GM12878 (cell line): ENCODE results near the gene RASSF8. TPM values are rescaled to one million over a fixed set of nuclear protein-coding genes. Genes with fewer than 3 reads are reported as not detected.

Experiments
- ATF7 ChIP-seq: fragments of 450-650 bp; IDR thresholded peaks from 2 replicates; pipeline ENCODE4 v1.6.1; 2016; ENCODE audit warnings: low read depth, mild to moderate bottlenecking
- BHLHE40 ChIP-seq, 2 experiments: fragments of 450-650 bp in 1 of 2; IDR thresholded peaks; 2 replicates each; pipeline ENCODE4 v1.6.1; 2011 to 2017; ENCODE audit warnings: low read depth in 2 of 2, borderline replicate concordance in 1 of 2, improper control_type of control experiment in 1 of 2, low read length in 1 of 2, mild to moderate bottlenecking in 1 of 2
- FOS ChIP-seq: IDR thresholded peaks from 3 replicates; pipeline ENCODE4 v1.6.1; 2011; ENCODE audit warnings: borderline replicate concordance; ENCODE audit not compliant: insufficient read length; ENCODE audit errors: extremely low read depth
- GABPA ChIP-seq: IDR thresholded peaks from 2 replicates; pipeline ENCODE4 v1.6.1; 2014; ENCODE audit warnings: antibody characterized with exemption, low read depth, mild to moderate bottlenecking, inconsistent platforms
- HDGF ChIP-seq: fragments of 450-650 bp; IDR thresholded peaks from 2 replicates; pipeline ENCODE4 v1.6.1; 2016; ENCODE audit warnings: antibody characterized with exemption
- IRF4 ChIP-seq: IDR thresholded peaks from 2 replicates; pipeline ENCODE4 v1.6.1; 2011; ENCODE audit warnings: low read depth, low read length
- KDM1A ChIP-seq: fragments of 200-600 bp; sonication (generic); IDR thresholded peaks from 2 replicates; pipeline ENCODE4 v1.6.1; 2016; ENCODE audit warnings: borderline replicate concordance
- NFXL1 ChIP-seq: fragments of 450-650 bp; IDR thresholded peaks from 2 replicates; pipeline ENCODE4 v1.6.1; 2017; ENCODE audit warnings: antibody characterized with exemption, mild to moderate bottlenecking, borderline replicate concordance
- RAD21 ChIP-seq: IDR thresholded peaks from 2 replicates; pipeline ENCODE4 v1.6.1; 2011; ENCODE audit warnings: mild to moderate bottlenecking, low read depth, low read length, moderate library complexity; ENCODE audit not compliant: insufficient read depth
- RBBP5 ChIP-seq: fragments of 200-600 bp; sonication (generic); conservative IDR thresholded peaks from 2 replicates; pipeline ENCODE4 v1.6.1; 2016
- RUNX3 ChIP-seq: IDR thresholded peaks from 2 replicates; pipeline ENCODE4 v1.6.1; 2012; ENCODE audit warnings: low read length, inconsistent platforms
- SIN3A ChIP-seq: IDR thresholded peaks from 2 replicates; pipeline ENCODE4 v1.6.1; 2012; ENCODE audit warnings: low read depth, low read length, improper control_type of control experiment
- SMAD5 ChIP-seq: IDR thresholded peaks from 2 replicates; pipeline ENCODE4 v1.6.1; 2016; ENCODE audit warnings: antibody characterized with exemption, low read depth
- SMARCA5 ChIP-seq: fragments of 450-650 bp; IDR thresholded peaks from 2 replicates; pipeline ENCODE4 v1.6.1; 2017; ENCODE audit warnings: mild to moderate bottlenecking
- STAT3 ChIP-seq: IDR thresholded peaks from 2 replicates; pipeline ENCODE4 v1.6.1; 2011; ENCODE audit warnings: low read depth, low read length, improper control_type of control experiment
- TARDBP ChIP-seq: IDR thresholded peaks from 2 replicates; pipeline ENCODE4 v1.6.1; 2016; ENCODE audit warnings: borderline replicate concordance
- WRNIP1 ChIP-seq: IDR thresholded peaks from 2 replicates; pipeline ENCODE4 v1.6.1; 2011; ENCODE audit warnings: low read depth, low read length, improper control_type of control experiment, borderline replicate concordance
- ZBED1 ChIP-seq: IDR thresholded peaks from 2 replicates; pipeline ENCODE4 v1.6.1; 2016; ENCODE audit warnings: borderline replicate concordance
- ZNF622 ChIP-seq: fragments of 450-650 bp; IDR thresholded peaks from 2 replicates; pipeline ENCODE4 v1.6.1; 2017; ENCODE audit warnings: mild to moderate bottlenecking, inconsistent platforms
- ZSCAN29 ChIP-seq: fragments of 450-650 bp; IDR thresholded peaks from 2 replicates; pipeline ENCODE4 v1.6.1; 2017; ENCODE audit warnings: mild to moderate bottlenecking, moderate library complexity
- polyA plus RNA-seq, 11 experiments: library from polyadenylated mRNA; depleted of rRNA in 4 of 11; unstranded in 6 of 11; stranded (reverse) in 5 of 11; fragments of >200 nt; fragmentation: Nextera tagmentation in 4 of 11; fragmentation: Illumina TruSeq in 1 of 11; extraction: Ambion mirVana in 4 of 11; extraction: Trizol in 1 of 11; gene quantifications; 1 replicate in 1 of 11; 2 replicates in 10 of 11; pipeline versions ENCODE4 v1.2.1 to v1.2.3, GENCODE V29; 2011 to 2016; ENCODE audit warnings: inconsistent platforms in 2 of 11, missing spikeins in 2 of 11, low read depth in 1 of 11
- total RNA-seq, 4 experiments: library from RNA; depleted of rRNA in 3 of 4; stranded (reverse); fragments of >200 nt in 3 of 4; fragmentation: Illumina TruSeq in 1 of 4; extraction: Trizol in 1 of 4; gene quantifications; 2 replicates each; pipeline versions ENCODE4 v1.2.1 to v1.2.3, GENCODE V29; 2013 to 2021
- TF ChIP-seq, protein P1 (sequence below): IDR thresholded peaks from 2 replicates; pipeline ENCODE4 v1.6.1; 2012; ENCODE audit warnings: low read depth, low read length, improper control_type of control experiment
- TF ChIP-seq, protein P2 (sequence below): IDR thresholded peaks from 2 replicates; pipeline ENCODE4 v1.6.1; 2011; ENCODE audit warnings: borderline replicate concordance, low read depth, mild to moderate bottlenecking, moderate library complexity, low read length; ENCODE audit not compliant: insufficient read depth, poor library complexity, severe bottlenecking
- TF ChIP-seq, protein P3 (sequence below): IDR thresholded peaks from 2 replicates; pipeline ENCODE4 v1.6.1; 2011; ENCODE audit warnings: borderline replicate concordance, low read depth, mild to moderate bottlenecking, moderate library complexity, mixed read lengths, low read length; ENCODE audit not compliant: insufficient read depth; ENCODE audit errors: extremely low read length
- TF ChIP-seq, protein P4 (sequence below): IDR thresholded peaks from 2 replicates; pipeline ENCODE4 v1.6.1; 2012; ENCODE audit warnings: low read depth, low read length, improper control_type of control experiment
- TF ChIP-seq, protein P5 (sequence below): fragments of 150-350 bp; IDR thresholded peaks from 2 replicates; pipeline ENCODE4 v1.6.1; 2016; ENCODE audit warnings: low read depth, low read length

Gene RASSF8
- total and polyA plus RNA-seq, 10 of the 15 experiments (the other 5 are each of a cell fraction or from before 2014, with no cell fraction given), result 0.06 to 0.18 (median 0.08) TPM; not detected in 6

DNA sequence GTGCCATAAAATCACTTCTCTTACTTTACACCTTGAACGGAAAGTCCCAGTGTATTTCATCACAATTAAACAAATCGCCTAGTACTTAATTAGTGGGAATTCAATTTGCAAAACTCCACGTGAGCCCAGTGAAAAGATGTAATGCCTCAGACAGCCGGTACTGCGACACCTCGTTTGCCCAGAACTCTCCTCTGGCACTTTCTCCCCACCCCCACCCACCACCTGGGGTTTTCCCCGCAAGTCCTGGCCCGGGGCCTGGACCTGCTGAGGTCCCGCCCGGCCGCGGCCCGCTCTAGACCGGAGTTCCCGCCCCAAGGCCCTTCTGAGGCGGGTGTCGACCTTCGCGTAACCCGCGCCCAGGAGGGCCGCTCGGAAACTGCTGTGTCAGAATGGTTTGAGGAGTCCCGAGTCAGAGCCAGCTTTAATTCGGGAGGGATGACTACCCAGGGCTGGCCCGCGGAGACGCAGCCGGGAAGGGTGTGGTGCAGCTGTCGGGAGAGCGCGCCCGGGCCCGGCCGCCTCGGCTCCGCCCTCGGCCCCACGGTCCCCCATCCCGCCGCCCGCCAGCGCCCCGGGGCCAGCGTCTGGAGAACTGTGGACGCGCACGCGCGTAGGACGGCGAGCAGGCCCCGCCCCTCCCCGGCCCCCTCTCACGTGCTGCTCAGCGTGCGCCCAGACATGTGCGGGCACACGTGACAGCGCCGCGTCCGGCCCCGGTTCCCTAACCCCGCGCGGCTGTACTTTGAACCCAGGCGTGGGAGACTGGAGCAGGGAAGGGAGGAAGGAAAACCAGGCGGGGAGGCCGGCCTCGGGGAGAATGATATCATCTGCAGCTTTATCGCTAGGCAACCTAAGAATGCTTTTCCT, 155.6 kb downstream of the RASSF8 start (continued):
- TF ChIP-seq, protein P1, sequence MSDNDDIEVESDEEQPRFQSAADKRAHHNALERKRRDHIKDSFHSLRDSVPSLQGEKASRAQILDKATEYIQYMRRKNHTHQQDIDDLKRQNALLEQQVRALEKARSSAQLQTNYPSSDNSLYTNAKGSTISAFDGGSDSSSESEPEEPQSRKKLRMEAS, result peak; percentile 79; the same call in 1 of the 2 replicates
- no peak for TF ChIP-seq RAD21
- TF ChIP-seq FOS, result no peak
- TF ChIP-seq SIN3A, result no peak
- peak; percentile 54 for TF ChIP-seq ATF7
- TF ChIP-seq STAT3, result no peak
- no peak for TF ChIP-seq ZSCAN29
- TF ChIP-seq, protein P2, sequence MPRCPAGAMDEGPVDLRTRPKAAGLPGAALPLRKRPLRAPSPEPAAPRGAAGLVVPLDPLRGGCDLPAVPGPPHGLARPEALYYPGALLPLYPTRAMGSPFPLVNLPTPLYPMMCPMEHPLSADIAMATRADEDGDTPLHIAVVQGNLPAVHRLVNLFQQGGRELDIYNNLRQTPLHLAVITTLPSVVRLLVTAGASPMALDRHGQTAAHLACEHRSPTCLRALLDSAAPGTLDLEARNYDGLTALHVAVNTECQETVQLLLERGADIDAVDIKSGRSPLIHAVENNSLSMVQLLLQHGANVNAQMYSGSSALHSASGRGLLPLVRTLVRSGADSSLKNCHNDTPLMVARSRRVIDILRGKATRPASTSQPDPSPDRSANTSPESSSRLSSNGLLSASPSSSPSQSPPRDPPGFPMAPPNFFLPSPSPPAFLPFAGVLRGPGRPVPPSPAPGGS, result no peak
- peak; percentile 34; the same call in 1 of the 2 replicates for TF ChIP-seq RUNX3
- no peak for TF ChIP-seq KDM1A
- no peak for TF ChIP-seq TARDBP
- no peak for TF ChIP-seq IRF4
- TF ChIP-seq NFXL1, result no peak
- no peak for TF ChIP-seq ZNF622
- TF ChIP-seq ZBED1, result no peak
- TF ChIP-seq, protein P3, sequence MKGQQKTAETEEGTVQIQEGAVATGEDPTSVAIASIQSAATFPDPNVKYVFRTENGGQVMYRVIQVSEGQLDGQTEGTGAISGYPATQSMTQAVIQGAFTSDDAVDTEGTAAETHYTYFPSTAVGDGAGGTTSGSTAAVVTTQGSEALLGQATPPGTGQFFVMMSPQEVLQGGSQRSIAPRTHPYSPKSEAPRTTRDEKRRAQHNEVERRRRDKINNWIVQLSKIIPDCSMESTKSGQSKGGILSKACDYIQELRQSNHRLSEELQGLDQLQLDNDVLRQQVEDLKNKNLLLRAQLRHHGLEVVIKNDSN, result peak; percentile 89
- TF ChIP-seq, protein P4, sequence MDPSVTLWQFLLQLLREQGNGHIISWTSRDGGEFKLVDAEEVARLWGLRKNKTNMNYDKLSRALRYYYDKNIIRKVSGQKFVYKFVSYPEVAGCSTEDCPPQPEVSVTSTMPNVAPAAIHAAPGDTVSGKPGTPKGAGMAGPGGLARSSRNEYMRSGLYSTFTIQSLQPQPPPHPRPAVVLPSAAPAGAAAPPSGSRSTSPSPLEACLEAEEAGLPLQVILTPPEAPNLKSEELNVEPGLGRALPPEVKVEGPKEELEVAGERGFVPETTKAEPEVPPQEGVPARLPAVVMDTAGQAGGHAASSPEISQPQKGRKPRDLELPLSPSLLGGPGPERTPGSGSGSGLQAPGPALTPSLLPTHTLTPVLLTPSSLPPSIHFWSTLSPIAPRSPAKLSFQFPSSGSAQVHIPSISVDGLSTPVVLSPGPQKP, result no peak
- TF ChIP-seq GABPA, result no peak
- no peak for TF ChIP-seq RBBP5
- peak; percentile 99 to 100 for TF ChIP-seq BHLHE40 (IDR thresholded peaks at IDR 0.05; ENCODE audit: borderline replicate concordance in 1 of 2, low read depth in 2 of 2, low read length in 1 of 2)
- TF ChIP-seq, protein P5, sequence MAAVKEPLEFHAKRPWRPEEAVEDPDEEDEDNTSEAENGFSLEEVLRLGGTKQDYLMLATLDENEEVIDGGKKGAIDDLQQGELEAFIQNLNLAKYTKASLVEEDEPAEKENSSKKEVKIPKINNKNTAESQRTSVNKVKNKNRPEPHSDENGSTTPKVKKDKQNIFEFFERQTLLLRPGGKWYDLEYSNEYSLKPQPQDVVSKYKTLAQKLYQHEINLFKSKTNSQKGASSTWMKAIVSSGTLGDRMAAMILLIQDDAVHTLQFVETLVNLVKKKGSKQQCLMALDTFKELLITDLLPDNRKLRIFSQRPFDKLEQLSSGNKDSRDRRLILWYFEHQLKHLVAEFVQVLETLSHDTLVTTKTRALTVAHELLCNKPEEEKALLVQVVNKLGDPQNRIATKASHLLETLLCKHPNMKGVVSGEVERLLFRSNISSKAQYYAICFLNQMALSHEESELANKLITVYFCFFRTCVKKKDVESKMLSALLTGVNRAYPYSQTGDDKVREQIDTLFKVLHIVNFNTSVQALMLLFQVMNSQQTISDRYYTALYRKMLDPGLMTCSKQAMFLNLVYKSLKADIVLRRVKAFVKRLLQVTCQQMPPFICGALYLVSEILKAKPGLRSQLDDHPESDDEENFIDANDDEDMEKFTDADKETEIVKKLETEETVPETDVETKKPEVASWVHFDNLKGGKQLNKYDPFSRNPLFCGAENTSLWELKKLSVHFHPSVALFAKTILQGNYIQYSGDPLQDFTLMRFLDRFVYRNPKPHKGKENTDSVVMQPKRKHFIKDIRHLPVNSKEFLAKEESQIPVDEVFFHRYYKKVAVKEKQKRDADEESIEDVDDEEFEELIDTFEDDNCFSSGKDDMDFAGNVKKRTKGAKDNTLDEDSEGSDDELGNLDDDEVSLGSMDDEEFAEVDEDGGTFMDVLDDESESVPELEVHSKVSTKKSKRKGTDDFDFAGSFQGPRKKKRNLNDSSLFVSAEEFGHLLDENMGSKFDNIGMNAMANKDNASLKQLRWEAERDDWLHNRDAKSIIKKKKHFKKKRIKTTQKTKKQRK, result no peak
- no peak for TF ChIP-seq HDGF
- TF ChIP-seq SMARCA5, result no peak
- TF ChIP-seq WRNIP1, result no peak
- TF ChIP-seq SMAD5, result no peak
